ENCODE results near the gene EBF3.

DNA sequence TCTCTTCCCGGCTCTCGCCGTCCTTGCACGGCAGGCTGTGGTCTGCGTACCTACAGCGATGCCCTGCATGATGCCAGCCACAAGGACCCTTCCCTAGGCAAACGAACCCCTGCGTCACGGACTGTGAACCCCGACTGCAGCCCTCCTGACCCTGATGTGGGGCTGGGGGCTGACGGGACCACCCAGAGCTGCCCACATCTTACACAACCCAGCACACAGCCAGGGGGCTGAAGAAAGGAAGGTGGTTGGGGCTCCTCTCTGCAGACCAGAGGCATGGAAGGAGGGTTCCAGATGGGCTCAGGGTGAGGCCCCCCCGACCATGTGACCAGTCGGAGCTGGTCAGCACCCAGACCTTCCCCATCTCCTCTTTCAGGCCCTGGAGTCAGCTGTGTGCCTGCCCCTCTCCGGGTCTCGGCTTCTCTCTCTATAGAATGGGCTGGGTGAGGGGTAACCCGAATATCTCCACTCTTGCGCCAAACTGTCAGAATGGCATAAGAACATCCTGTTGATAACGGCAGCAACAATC is 41.4 kb downstream of the EBF3 start:
- TF ChIP-seq POLR2A (IDR thresholded peaks at IDR 0.05) = no peak
- no peak for TF ChIP-seq CTCF (IDR thresholded peaks at IDR 0.05)
